ENCODE data around the gene SAMSN1.

GRCh38 chr21:14582934-14583628, 37.0 kb upstream of the SAMSN1 start:
- TF ChIP-seq EZH2 (IDR thresholded peaks at IDR 0.05; ENCODE audit: borderline replicate concordance) (no peak), CTCF (IDR thresholded peaks at IDR 0.05; ENCODE audit: poor library complexity) (no peak), EZH2phosphoT487 (IDR thresholded peaks at IDR 0.05; ENCODE audit: low read depth, severe bottlenecking, unreplicated experiment) (no peak)
